Measurements from ENCODE around the gene PLEKHA7. TPM values are rescaled to one million over a fixed set of nuclear protein-coding genes. Genes with fewer than 3 reads are reported as not detected.

The PLEKHA7 gene
- total RNA-seq, 6 donors from 2014 or later = 27.5 to 87.0 (median 48.6) TPM

DNA sequence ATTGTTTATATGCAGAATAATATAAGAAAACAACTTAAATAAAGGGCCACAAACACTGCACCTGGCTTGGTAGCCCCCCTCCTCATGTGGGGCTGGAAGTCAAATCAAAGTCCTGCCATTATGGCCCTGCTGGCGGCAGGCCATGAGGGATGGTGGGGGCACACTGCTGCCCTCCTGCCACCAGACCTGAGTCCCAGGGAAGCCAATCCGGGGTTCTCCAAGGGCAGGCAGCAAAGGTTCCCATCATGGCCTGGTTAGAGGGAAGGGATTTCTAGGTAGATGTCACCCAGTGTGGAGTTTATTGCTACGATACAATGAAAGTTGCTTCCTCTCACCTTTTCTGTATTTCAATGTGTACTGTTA lies 236.6 kb downstream of the PLEKHA7 start:
- Histone ChIP-seq H3K4me1 (peaks cover 0 to 4% (median 0%) of the 10 kb centered on the region in 4 donors), H3K27ac (no peak overlapping the region), H3K27me3 (no peaks in the 10 kb centered on the region), H3K4me3 (no peak overlapping the region), H3K9me3 (no peaks in the 10 kb centered on the region), H3K36me3 (peaks cover 0 to 3% (median 0%) of the 10 kb centered on the region in 4 donors)
- TF ChIP-seq, protein P1, sequence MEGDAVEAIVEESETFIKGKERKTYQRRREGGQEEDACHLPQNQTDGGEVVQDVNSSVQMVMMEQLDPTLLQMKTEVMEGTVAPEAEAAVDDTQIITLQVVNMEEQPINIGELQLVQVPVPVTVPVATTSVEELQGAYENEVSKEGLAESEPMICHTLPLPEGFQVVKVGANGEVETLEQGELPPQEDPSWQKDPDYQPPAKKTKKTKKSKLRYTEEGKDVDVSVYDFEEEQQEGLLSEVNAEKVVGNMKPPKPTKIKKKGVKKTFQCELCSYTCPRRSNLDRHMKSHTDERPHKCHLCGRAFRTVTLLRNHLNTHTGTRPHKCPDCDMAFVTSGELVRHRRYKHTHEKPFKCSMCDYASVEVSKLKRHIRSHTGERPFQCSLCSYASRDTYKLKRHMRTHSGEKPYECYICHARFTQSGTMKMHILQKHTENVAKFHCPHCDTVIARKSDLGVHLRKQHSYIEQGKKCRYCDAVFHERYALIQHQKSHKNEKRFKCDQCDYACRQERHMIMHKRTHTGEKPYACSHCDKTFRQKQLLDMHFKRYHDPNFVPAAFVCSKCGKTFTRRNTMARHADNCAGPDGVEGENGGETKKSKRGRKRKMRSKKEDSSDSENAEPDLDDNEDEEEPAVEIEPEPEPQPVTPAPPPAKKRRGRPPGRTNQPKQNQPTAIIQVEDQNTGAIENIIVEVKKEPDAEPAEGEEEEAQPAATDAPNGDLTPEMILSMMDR (IDR thresholded peaks at IDR 0.05) = no peak
- no peak for TF ChIP-seq POLR2AphosphoS5 (IDR thresholded peaks at IDR 0.05)
- no peak for TF ChIP-seq POLR2A (IDR thresholded peaks at IDR 0.05)
- ATAC-seq (ENCODE audit: low FRiP score in 2 of 2) (no peak), DNase-seq (no peak)
- WGBS, 2 donors = 91 to 97% methylated on average over 3 of the region's 3 CpGs

DNA sequence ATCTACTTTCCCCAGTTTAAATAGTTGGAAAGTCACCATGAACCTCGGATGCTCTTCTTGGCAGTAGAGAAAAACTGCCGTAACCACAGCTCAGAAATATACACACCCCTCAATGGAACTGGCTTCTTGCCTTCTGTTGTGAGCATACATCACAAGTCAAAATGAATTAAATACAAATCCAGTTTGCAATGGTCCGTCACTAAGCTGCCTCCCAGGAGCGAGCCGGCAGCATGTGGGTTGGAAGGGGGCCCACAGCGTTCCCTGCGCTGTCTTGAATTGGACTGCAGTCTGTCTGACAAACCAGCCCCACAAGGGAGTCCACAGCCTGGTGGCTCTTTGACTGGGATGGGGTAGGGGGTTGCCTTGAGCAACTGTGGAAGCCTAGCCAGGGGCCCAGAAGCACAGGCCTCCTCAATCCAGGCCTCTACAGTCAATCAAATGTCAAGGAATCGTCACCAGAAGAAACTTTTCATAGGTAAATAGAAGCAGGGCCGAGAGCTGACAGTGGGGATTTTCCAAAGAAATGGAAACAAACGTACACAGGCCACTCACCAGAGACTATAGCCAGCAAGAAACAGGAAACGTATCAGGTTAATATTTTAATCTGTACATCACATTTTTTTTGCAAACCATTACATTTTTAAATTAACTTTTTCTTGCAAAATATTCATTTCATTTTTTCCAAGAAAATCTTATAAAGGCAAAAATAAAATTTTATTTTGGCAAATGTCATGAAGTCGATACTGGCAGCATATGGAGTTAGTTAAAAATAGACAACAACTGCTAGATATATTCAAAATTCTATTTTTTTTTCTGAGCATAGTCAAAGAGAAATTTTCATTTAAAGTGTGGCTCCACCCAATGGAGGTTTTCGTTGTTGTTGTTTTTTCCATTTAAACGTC lies 237.3 kb downstream of the PLEKHA7 start:
- no peak overlapping the region for H3K4me3 ChIP-seq
- no peaks in the 10 kb centered on the region for H3K4me1 ChIP-seq
- DNase-seq (no peak), ATAC-seq (ENCODE audit: low FRiP score in 2 of 2) (no peak)
- H3K27me3 ChIP-seq = no peaks in the 10 kb centered on the region
- H3K36me3 ChIP-seq = peaks cover 0 to 3% (median 0%) of the 10 kb centered on the region in 4 donors
- H3K9me3 ChIP-seq = no peaks in the 10 kb centered on the region
- H3K27ac ChIP-seq = no peak overlapping the region
- 71 to 80% methylated on average over 14 of the region's 14 CpGs for WGBS, 2 donors
- TF ChIP-seq, protein P1 (IDR thresholded peaks at IDR 0.05) = no peak
- TF ChIP-seq POLR2AphosphoS5 (IDR thresholded peaks at IDR 0.05) (no peak), POLR2A (IDR thresholded peaks at IDR 0.05) (no peak), EP300 (IDR thresholded peaks at IDR 0.05) (no peak)

DNA sequence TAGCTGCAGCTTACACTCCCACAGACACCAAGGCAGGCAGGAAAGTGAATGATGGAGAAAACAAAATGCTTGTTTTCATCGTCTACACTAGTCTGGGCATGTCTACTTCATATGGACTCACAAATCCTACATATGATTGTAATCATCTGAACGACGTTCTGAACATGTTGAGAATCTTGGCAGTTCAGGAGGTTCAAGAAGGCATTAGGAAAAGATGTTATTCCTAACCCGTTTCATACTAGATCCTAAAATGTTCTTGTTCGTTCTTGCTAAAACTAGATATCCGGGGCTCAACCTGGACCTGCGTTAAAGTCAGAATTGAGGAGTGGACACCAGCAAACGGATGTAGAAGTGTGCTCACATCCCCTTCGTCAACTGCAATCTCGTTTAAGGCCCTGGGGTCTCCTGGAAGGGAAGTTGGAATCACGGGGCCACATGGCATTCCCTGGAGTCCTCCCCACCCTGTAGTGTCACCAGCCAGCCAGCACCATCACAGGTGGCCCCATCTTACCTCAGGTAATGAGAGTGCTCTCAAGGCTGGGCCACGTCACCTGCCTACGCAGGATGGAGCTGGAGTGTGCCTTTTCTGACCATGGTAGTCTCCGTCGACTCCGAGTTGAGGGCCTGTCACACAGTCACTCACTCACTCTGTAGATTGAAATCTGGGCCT lies 238.5 kb downstream of the PLEKHA7 start:
- Histone ChIP-seq H3K27me3 (no peaks in the 10 kb centered on the region), H3K4me1 (no peaks in the 10 kb centered on the region), H3K36me3 (peaks cover 0 to 3% (median 0%) of the 10 kb centered on the region in 4 donors), H3K9me3 (no peaks in the 10 kb centered on the region), H3K4me3 (no peak overlapping the region), H3K27ac (no peak overlapping the region)
- TF ChIP-seq, protein P1 (IDR thresholded peaks at IDR 0.05) = no peak
- TF ChIP-seq POLR2AphosphoS5 (IDR thresholded peaks at IDR 0.05) (no peak), EP300 (IDR thresholded peaks at IDR 0.05) (no peak), POLR2A (IDR thresholded peaks at IDR 0.05) (no peak)
- no peak for ATAC-seq (ENCODE audit: low FRiP score in 2 of 2)
- no peak for DNase-seq
- 84 to 86% methylated on average over 10 to 16 of the region's 16 CpGs for WGBS, 2 donors

DNA sequence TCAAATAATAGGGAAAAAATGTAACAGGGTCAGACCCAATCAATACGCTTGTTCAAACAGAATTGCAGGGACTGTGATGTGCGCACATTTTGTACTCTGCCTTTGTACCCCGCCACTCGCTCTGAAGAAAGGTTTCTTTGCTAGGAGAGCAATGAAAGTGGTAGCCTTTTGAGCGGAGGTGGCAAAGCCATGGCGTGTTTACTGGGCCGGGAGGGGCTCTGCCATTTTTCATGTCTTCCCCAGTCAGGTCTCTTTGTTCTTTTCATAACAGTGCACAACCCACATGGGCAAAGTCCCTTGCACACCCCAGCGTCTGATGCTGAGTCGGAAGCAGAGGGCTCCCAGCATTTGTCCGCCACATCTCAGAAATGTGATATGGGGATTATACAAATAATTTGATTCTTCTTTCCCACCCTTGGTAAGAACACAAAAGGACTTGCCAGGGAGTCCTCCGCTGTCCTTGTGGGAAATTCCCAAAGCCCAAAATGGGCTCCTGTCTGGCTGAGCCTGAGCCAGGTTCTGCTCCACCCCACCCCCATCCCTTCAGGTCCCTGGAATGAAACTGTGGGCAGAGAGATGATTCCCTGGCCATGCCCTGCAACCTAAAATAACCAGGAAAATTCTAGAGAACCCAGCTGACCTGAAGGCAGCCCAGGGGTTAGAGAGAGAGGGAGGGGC lies 239.1 kb downstream of the PLEKHA7 start:
- no peaks in the 10 kb centered on the region for H3K9me3 ChIP-seq
- no peaks in the 10 kb centered on the region for H3K4me1 ChIP-seq
- WGBS, 2 donors = 93 to 94% methylated on average over 11 of the region's 11 CpGs
- H3K36me3 ChIP-seq = peaks cover 0 to 3% (median 0%) of the 10 kb centered on the region in 4 donors
- TF ChIP-seq, protein P1 (IDR thresholded peaks at IDR 0.05) = no peak
- TF ChIP-seq POLR2AphosphoS5 (IDR thresholded peaks at IDR 0.05) (no peak), POLR2A (IDR thresholded peaks at IDR 0.05) (no peak), EP300 (IDR thresholded peaks at IDR 0.05) (no peak)
- H3K27me3 ChIP-seq = no peaks in the 10 kb centered on the region
- no peak for ATAC-seq (ENCODE audit: low FRiP score in 2 of 2)
- H3K27ac ChIP-seq = no peak overlapping the region
- H3K4me3 ChIP-seq = no peak overlapping the region
- DNase-seq = no peak

All from upper lobe of left lung (tissue), 6 donors.